NCI-H748 (cell line): ENCODE results near the gene NOP53.
"Not testable (repeated sequence)": the region's sequence is repeated elsewhere in the genome, so short reads cannot be mapped to it uniquely, and the experiment has no call there.

ENCODE experiments used
- DNase-seq: peaks from one replicate; lab custom pipeline; 2025; ENCODE audit not compliant: unreplicated experiment; lab: John Stamatoyannopoulos, UW

Gene NOP53

DNA sequence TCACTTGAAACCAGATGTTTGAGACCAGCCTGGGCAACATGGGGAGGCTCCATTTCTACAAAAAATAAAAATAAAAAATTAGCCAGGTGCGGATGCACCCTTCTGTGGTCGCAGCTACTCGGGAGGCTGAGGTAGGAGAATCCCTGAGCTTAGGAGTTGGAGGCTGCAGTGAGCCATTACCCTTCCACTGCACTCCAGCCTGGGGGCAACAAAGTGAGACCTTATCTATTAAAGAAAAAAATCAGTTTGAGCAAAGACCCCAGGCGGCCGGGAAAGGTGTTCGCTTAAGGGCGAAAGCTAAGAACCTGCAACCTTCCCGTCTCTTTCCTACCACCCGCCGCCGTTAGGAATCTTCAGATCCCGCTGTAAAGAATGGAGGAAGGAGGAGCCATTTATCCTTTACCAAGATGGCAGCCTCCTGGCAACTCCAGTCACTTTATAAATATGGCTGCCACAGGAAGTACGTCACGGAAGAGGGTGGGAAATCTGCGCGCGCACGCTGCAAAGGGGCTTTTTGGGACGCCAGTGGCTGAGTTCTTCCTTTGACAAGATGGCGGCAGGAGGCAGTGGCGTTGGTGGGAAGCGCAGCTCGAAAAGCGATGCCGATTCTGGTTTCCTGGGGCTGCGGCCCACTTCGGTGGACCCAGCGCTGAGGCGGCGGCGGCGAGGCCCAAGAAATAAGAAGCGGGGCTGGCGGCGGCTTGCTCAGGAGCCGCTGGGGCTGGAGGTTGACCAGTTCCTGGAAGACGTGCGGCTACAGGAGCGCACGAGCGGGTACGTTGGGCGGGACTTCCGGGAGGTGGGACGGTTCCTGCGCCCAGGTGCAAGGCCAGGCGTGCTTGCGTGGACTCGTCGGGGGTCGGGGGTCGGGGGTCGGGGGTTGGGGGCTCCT lies at the start of gene NOP53:
NOP53 (plus strand) TSS at position 537 of the 892 bp plus-strand sequence; CDS start at position 551, 14 bp downstream.
- peak; percentile 97 for DNase-seq

GRCh38 chr19:47696635-47697034 lies 48.7 kb upstream of the NOP53 start:
- DNase-seq, result no peak

DNA sequence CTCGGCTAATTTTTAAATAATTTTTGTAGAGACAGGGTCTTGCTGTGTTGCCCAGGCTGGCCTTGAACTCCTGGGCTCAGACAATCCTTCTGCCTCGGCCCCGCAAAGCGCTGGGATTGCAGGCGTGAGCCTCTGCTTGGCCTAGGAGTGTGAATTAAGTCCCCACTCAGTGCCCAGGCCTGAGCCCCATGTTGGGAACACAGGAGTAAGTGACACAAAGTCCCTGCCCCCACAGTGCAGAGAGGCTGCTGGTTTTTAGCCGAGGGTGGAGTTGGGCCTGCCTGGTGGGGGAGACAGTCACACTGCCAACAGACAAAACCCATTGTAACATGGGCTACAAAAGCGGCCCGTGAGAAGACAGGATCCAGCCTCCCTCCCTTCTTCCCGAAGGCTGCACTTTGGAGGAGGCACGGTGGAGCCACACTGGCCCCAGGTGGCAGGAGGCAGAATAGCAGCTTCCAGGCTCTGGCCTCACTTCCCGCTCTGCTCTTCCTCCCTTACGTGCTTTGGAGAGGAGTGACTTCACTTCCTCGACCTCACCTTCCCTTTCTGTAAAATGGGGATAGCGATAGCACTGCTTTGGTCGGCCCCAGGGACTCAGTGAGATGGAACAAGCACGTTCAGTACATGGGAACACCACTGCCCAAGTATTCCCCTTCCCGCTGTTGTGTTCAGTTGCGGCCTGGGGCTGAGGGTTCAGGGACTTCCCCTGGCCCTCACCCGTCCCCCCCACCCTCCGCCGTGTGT lies 47.3 kb upstream of the NOP53 start:
- peak; percentile 72 for DNase-seq

GRCh38 chr19:47698631-47699359 lies 46.6 kb upstream of the NOP53 start:
- DNase-seq, result no peak

GRCh38 chr19:47699360-47699917 lies 45.9 kb upstream of the NOP53 start:
- DNase-seq, result peak; percentile 37

DNA sequence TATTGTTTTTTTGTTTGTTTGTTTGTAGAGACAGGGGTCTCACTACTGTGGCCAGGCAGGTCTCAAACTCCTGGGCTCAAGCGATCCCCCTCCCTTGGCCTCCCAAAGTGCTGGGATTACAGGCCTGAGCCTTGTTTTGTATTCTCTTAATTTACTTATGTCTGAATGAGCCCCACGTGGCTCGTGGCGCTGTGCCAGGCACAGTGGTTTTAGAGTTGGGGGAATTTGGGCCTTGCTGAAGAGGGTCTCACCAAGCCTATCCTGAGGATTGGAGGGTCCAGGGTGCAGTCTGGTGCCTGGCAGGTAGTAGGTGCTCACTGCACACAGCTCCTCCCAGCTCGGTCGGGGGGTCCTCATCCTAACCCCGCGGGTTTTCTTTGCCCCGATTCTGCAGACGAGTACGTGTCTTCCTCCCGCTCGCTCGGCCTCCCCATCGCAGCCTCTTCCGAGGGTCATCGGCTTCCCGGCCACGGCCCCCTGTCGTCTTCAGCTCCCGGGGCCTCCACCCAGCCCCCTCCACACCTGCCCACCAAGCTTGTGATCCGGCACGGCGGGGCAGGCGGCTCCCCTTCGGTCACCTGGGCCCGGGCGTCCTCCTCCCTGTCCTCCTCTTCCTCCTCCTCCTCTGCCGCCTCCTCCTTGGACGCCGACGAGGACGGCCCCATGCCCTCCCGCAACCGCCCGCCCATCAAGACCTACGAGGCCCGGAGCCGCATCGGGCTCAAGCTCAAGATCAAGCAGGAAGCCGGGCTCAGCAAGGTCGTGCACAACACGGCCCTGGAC lies 44.2 kb upstream of the NOP53 start:
- no peak for DNase-seq

- no peak for DNase-seq
These were observed 43.4 kb upstream of the NOP53 start for GRCh38 chr19:47701717-47702552.

GRCh38 chr19:47702671-47703070 lies 42.7 kb upstream of the NOP53 start:
- no peak for DNase-seq

DNA sequence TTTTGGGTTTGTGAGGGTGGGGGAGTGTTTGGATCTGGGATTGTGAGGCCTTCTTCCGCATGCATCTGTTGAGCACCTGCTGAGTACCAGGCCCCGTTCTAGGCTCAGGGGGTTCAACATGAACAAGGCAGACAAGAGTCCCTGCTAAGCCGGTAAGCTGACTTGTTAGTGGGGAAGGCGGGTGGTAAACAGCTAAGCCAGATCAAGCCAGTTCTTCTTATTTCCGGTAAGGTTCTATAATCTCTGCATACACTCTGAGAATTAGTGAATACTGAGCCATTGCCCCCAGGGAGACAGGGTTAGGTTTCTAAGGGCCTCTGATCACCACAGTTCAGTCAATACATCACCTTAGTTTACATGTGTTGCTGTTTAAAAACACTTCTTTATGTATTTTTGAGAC lies 42.0 kb upstream of the NOP53 start:
- no peak for DNase-seq

DNA sequence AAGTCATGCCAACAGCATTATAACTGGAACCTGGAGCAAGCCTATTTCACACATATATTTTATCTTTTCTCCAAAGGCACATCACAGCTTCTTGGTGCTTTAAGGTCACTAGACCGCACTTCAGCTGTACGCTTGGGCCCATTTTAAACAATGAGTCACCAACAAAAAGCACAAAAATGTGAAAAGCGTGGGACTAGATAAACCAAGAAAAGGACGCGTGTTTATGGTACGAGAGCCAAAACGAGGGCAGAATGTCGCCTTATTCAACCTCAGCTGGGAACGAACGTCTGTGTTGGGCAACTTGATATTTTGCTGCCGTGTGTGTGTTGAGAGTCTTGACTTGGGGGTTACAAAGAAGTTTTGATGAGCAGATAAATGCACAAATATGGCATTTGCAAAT lies 41.3 kb upstream of the NOP53 start:
- no peak for DNase-seq

DNA sequence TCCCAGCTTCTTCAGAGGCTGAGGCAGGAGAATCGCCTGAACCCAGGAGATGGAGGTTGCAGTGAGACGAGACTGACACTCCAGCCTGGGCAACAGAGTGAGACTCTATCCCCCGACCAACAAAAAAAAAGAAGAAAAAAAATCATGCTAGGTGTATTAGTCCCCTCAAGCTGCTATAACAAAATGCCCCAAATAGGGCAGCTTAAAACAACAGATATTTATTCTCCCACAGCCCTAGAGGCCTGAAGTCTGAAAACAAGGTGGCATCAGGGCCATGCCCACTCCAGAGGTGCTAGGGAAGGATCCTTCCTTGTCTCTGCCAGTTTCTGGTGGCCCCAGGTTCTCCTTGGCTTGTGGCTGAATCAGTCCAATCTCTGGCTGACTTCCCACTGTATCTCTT lies 40.7 kb upstream of the NOP53 start:
- no peak for DNase-seq

GRCh38 chr19:47707135-47707925 lies 38.0 kb upstream of the NOP53 start:
- peak; percentile 82 for DNase-seq

GRCh38 chr19:47711652-47712242 lies 33.6 kb upstream of the NOP53 start:
- peak; percentile 28 for DNase-seq

GRCh38 chr19:47713046-47714021 lies 32.0 kb upstream of the NOP53 start, which contains the start of gene EHD2:
EHD2 (plus strand) TSS chr19:47713422; CDS start chr19:47716613, 3,191 bp downstream.
- peak; percentile 28 for DNase-seq

DNA sequence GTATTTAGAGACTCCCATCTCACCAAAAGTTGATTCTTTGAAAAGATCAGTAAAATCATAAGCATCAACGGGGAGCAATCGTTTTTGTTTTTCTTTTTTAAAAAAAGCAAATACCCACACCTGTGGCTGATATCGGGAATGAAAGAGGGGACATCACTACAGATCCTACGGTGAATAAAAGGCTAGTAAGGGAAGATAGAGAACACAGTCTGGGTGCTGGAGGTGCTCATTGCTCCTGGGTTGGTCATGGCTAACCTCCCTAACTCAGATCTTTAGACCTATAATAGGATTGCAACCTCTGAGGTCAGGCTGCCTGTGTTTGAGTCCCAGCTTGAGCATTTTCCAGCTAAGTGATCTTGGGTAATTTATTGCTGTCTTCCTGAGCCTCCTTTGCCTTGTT lies 31.0 kb upstream of the NOP53 start:
- DNase-seq, result no peak

DNA sequence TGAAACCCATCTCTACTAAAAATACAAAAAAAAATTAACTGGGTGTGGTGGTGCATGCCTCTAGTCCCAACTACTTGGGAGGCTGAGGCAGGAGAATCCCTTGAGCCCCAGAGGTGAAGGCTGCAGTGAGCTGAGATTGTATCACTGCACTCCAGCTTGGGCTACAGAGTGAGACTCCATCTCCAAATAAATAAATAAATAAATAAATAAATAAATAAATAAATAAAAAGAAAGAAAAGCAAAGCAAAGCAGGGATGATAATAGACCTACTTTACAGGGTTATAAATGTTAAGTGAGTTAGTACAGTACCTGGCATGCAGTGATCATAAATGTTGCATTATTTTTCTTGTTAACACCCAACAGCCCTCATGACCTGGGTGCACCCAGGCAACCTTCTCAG lies 30.5 kb upstream of the NOP53 start:
- not testable (repeated sequence) for DNase-seq
